GM12801 (cell line): ENCODE measurements around the gene BRMS1L.

Experiments used
- TF ChIP-seq, protein P1 (sequence below): IDR thresholded peaks from one replicate; pipeline ENCODE4 v1.5.1; 2011; ENCODE audit warnings: control low read depth; ENCODE audit not compliant: insufficient read length; ENCODE audit errors: extremely low read depth

Gene BRMS1L

DNA sequence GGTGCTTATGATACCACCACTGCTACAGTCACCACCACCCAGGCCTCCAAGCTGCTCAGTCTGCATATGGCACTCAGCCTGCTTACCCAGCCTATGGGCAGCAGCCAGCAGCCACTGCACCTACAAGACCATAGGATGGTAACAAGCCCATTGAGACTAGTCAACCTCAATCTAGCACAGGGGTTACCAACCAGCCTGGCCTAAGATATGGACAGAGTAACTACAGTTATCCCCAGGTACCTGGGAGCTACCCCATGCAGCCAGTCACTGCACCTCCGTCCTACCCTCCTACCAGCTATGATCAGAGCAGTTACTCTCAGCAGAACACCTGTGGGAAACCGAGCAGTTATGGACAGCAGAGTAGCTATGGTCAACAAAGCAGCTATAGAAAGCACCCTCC lies 55.1 kb downstream of the BRMS1L start:
- TF ChIP-seq, protein P1, sequence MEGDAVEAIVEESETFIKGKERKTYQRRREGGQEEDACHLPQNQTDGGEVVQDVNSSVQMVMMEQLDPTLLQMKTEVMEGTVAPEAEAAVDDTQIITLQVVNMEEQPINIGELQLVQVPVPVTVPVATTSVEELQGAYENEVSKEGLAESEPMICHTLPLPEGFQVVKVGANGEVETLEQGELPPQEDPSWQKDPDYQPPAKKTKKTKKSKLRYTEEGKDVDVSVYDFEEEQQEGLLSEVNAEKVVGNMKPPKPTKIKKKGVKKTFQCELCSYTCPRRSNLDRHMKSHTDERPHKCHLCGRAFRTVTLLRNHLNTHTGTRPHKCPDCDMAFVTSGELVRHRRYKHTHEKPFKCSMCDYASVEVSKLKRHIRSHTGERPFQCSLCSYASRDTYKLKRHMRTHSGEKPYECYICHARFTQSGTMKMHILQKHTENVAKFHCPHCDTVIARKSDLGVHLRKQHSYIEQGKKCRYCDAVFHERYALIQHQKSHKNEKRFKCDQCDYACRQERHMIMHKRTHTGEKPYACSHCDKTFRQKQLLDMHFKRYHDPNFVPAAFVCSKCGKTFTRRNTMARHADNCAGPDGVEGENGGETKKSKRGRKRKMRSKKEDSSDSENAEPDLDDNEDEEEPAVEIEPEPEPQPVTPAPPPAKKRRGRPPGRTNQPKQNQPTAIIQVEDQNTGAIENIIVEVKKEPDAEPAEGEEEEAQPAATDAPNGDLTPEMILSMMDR = no peak

DNA sequence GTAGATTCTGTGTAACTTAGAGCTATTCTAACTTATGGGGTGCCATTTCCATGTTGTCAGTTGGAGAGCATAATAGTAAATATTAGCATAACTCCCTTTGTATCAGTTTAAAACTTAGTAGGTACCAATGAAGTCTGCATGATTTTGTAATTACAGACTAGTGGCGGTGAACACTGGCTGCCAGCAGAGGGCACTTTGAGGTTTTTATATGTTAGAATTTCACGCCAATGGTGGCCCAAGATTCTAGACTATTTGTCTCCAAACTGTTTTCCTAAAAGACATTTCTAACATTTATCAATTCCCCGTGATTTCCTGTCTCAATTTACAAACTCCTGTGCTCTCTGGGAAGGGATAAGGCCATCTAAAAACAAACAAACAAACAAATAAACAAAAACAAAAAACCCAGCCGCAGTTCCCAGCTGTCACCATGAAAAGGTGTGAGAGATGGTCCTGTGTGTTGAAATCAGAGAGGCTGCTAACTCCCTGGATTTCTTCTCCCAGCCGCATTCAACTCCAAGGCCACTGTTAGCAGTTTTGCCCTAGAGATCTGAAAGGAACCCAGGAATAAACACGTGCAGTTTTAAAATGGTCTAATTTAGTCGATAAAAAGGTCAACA lies 57.6 kb downstream of the BRMS1L start:
- TF ChIP-seq, protein P1 = no peak

DNA sequence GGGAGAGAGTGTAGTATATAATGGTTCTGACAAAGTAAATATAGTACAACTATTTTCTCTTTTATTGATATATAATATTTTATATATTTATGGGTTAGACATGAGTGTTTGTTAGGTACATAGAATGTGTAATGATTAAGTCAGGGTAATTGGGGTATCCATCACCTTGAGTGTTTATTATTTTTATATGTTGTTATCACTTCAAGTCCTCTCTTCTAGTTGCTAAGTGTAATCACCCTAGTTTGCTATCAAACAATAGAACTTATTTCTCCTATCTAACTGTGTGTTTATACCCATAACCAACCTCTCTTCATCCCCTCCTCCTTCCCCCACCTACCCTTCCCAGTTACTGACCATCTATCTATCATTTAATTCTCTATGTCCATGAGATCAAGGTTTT lies 64.2 kb downstream of the BRMS1L start:
- TF ChIP-seq, protein P1 = no peak

GRCh38 chr14:35895256-35895655 lies 69.1 kb downstream of the BRMS1L start:
- TF ChIP-seq, protein P1 = no peak

DNA sequence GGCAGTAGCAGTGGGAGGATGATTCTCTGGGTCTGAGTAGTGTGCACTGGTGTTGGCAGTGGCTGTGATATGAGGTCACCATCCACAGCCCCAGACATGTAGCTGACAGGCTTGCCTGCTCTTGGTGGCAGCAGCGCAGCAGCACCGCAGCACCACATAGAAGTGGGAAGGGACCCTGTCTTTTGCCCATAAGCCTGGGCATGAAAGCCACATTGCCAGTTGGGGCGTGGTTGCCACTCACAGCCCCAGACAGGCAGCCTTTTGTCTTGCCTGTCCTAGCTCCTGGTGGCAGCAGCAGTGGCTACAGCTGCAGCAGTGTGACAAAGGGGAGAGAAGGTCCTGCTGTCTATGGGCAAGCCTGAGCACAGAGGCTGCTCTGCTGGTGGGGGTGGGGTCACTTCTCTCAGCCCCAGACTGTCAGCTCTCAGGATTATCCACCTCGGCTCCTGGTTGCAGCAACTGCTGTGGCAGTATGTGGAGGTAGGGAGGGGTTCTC lies 71.5 kb downstream of the BRMS1L start:
- TF ChIP-seq, protein P1 = no peak

- TF ChIP-seq, protein P1 = no peak
These were observed 72.2 kb downstream of the BRMS1L start for GRCh38 chr14:35898217-35898775.

- TF ChIP-seq, protein P1 = no peak
These were observed 74.6 kb downstream of the BRMS1L start for GRCh38 chr14:35900741-35901140.

DNA sequence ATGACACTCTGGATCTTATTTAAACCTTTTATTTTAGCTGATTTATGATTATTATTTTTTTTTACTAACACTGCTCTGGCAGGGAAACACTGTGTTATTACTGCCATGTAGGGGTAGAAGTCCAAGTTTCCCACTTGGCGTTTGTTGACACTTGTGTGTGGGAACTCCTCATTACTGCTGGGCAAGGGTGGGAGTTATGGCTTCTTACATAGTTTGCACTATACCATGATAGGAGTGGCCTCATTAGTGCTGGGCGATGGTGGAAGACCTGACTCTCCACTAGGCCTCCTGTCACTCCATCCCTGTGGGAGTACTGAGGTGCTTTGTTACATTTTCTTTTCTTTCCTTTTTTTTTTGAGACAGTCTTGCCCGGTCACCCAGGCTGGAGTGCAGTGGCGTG lies 83.5 kb downstream of the BRMS1L start:
- TF ChIP-seq, protein P1 = no peak
